HepG2 (cell line): ENCODE measurements around the gene MYL4. TPM values are rescaled to one million over a fixed set of nuclear protein-coding genes. Genes with fewer than 3 reads are reported as not detected.

Source experiments
- AGO1 ChIP-seq: fragments of 200-400 bp; formaldehyde crosslinking; IDR thresholded peaks from 2 replicates; pipeline ENCODE4 v1.6.1; 2017; ENCODE audit warnings: mild to moderate bottlenecking, low read depth, low read length, moderate library complexity; ENCODE audit not compliant: poor library complexity, severe bottlenecking
- EED ChIP-seq: sonication (generic); formaldehyde crosslinking; IDR thresholded peaks from 2 replicates; pipeline ENCODE4 v1.5.0; 2020; ENCODE audit warnings: mild to moderate bottlenecking, missing genetic modification reagents
- FOXO1 ChIP-seq: sonication (generic); formaldehyde crosslinking; IDR thresholded peaks from 2 replicates; pipeline ENCODE4 v1.4.0; 2020; ENCODE audit warnings: missing genetic modification reagents
- GABPB1 ChIP-seq: IDR thresholded peaks from 2 replicates; pipeline ENCODE4 v1.6.1; 2016; ENCODE audit warnings: mild to moderate bottlenecking, missing genetic modification reagents, moderate library complexity, missing compliant biosample characterization
- JDP2 ChIP-seq: sonication (generic); formaldehyde crosslinking; IDR thresholded peaks from 2 replicates; pipeline ENCODE4 v1.8.1; 2022; ENCODE audit warnings: missing genetic modification reagents, borderline replicate concordance
- PITX1 ChIP-seq: sonication (generic); formaldehyde crosslinking; IDR thresholded peaks from 2 replicates; pipeline ENCODE4 v1.5.1; 2020; ENCODE audit warnings: mild to moderate bottlenecking, missing genetic modification reagents
- PLSCR1 ChIP-seq: sonication (generic); formaldehyde crosslinking; IDR thresholded peaks from 2 replicates; pipeline ENCODE4 v1.5.0; 2020; ENCODE audit warnings: missing genetic modification reagents, mild to moderate bottlenecking, borderline replicate concordance
- POLR2A ChIP-seq, 2 experiments: IDR thresholded peaks; 2 replicates each; pipeline ENCODE4 v1.6.1; 2011; ENCODE audit warnings: low read depth in 2 of 2, low read length in 2 of 2, mild to moderate bottlenecking in 1 of 2, moderate library complexity in 1 of 2; ENCODE audit not compliant: insufficient read depth in 1 of 2
- POLR2G ChIP-seq: fragments of 200-400 bp; formaldehyde crosslinking; IDR thresholded peaks from 2 replicates; pipeline ENCODE4 v1.6.1; 2018; ENCODE audit warnings: mild to moderate bottlenecking, low read depth, low read length, moderate library complexity
- PPARG ChIP-seq: conservative IDR thresholded peaks from 2 replicates; pipeline ENCODE4 v1.6.1; 2016; ENCODE audit warnings: missing biosample characterization, missing genetic modification reagents
- SCMH1 ChIP-seq: sonication (generic); formaldehyde crosslinking; IDR thresholded peaks from 2 replicates; pipeline ENCODE4 v1.9.0; 2021; ENCODE audit warnings: missing genetic modification reagents, mild to moderate bottlenecking, borderline replicate concordance
- SP5 ChIP-seq: IDR thresholded peaks from 2 replicates; pipeline ENCODE4 v1.6.1; 2016; ENCODE audit warnings: low read depth, borderline replicate concordance
- THYN1 ChIP-seq: sonication (generic); formaldehyde crosslinking; IDR thresholded peaks from 2 replicates; pipeline ENCODE4 v1.8.1; 2023; ENCODE audit warnings: low read depth, mild to moderate bottlenecking, moderate library complexity, missing genetic modification reagents, borderline replicate concordance
- ZBTB25 ChIP-seq: IDR thresholded peaks from 2 replicates; pipeline ENCODE4 v1.6.1; 2018; ENCODE audit warnings: missing genetic modification reagents
- ZBTB7B ChIP-seq: sonication (generic); formaldehyde crosslinking; IDR thresholded peaks from 2 replicates; pipeline ENCODE4 v1.4.0; 2020; ENCODE audit warnings: missing genetic modification reagents
- ZC3H13 ChIP-seq: sonication (generic); formaldehyde crosslinking; IDR thresholded peaks from 2 replicates; pipeline ENCODE4 v1.8.1; 2023; ENCODE audit warnings: mild to moderate bottlenecking, missing genetic modification reagents, moderate library complexity
- ZMYM4 ChIP-seq: sonication (generic); formaldehyde crosslinking; IDR thresholded peaks from 2 replicates; pipeline ENCODE4 v1.8.1; 2023; ENCODE audit warnings: mild to moderate bottlenecking, missing genetic modification reagents
- ZNF143 ChIP-seq: sonication (generic); formaldehyde crosslinking; IDR thresholded peaks from 2 replicates; pipeline ENCODE4 v1.4.0; 2020; ENCODE audit warnings: missing genetic modification reagents
- ZNF275 ChIP-seq: sonication (generic); formaldehyde crosslinking; IDR thresholded peaks from 2 replicates; pipeline ENCODE4 v1.8.0; 2022; ENCODE audit warnings: missing genetic modification reagents, mild to moderate bottlenecking, inconsistent platforms, borderline replicate concordance
- ZNF441 ChIP-seq: sonication (generic); formaldehyde crosslinking; IDR thresholded peaks from 2 replicates; pipeline ENCODE4 v1.7.0; 2021; ENCODE audit warnings: missing genetic modification reagents, borderline replicate concordance
- polyA plus RNA-seq, 8 experiments: library from polyadenylated mRNA; depleted of rRNA in 3 of 8; stranded (reverse) in 7 of 8; unstranded in 1 of 8; fragments of >200 nt; fragmentation: Illumina TruSeq in 4 of 8; extraction: Trizol in 4 of 8; gene quantifications; 2 replicates each; pipeline versions ENCODE4 v1.2.1 to v1.2.3, GENCODE V29; 2011 to 2016; ENCODE audit warnings: low read depth in 4 of 8, missing spikeins in 1 of 8, mixed read lengths in 1 of 8; ENCODE audit not compliant: insufficient read depth in 1 of 8
- total RNA-seq, 5 experiments: library from RNA; depleted of rRNA; stranded (reverse); fragments of >200 nt; fragmentation: Illumina TruSeq; extraction: Trizol; gene quantifications; 2 replicates each; pipeline ENCODE4 v1.2.3, GENCODE V29; 2016; ENCODE audit warnings: low read depth in 1 of 5

The MYL4 gene
- total and polyA plus RNA-seq, 2 of the 13 experiments (the other 11 are each of a cell fraction or from before 2014, with no cell fraction given), result not detected

GRCh38 chr17:47253541-47254402 lies 44.6 kb downstream of the MYL4 start, which contains the start of gene ITGB3 (continued):
- TF ChIP-seq ZBTB25 (CRISPR knock-in tag) (no peak), ZNF143 (CRISPR knock-in tag) (no peak), JDP2 (no peak), GABPB1 (peak; percentile 8; the same call in 1 of the 2 replicates), FOXO1 (CRISPR knock-in tag) (0 out of 2 replicates have a peak, but pooled peaks have one; percentile 49), SCMH1 (CRISPR knock-in tag) (no peak), ZNF275 (CRISPR knock-in tag) (no peak), ZMYM4 (CRISPR knock-in tag) (peak; percentile 60), THYN1 (no peak), SP5 (no peak), PITX1 (no peak), ZBTB7B (CRISPR knock-in tag) (no peak), EED (peak; percentile 79), PLSCR1 (CRISPR knock-in tag) (no peak; the same call in 1 of the 2 replicates), POLR2A (IDR thresholded peaks at IDR 0.05; ENCODE audit: insufficient read depth in 1 of 2, low read depth in 2 of 2, low read length in 2 of 2) (no peak), AGO1 (peak; percentile 57), POLR2G (no peak), ZNF441 (CRISPR knock-in tag) (peak; percentile 51; the same call in 1 of the 2 replicates), ZC3H13 (CRISPR knock-in tag) (no peak), PPARG (no peak)
